Hepatocyte (in vitro differentiated cells): Measurements from ENCODE around the gene BOD1.

Source experiments
- EZH2phosphoT487 ChIP-seq: fragments of 200-600 bp; sonication (generic); IDR thresholded peaks from one replicate; pipeline ENCODE4 v1.6.1; 2018; ENCODE audit warnings: antibody characterized with exemption, mild to moderate bottlenecking, low read depth, moderate library complexity; ENCODE audit not compliant: unreplicated experiment, severe bottlenecking
- TF ChIP-seq, protein P1 (sequence below): fragments of 200-600 bp; sonication (generic); IDR thresholded peaks from 2 replicates; pipeline ENCODE4 v1.5.1; 2016; ENCODE audit warnings: antibody characterized with exemption, mild to moderate bottlenecking; ENCODE audit not compliant: poor library complexity

DNA sequence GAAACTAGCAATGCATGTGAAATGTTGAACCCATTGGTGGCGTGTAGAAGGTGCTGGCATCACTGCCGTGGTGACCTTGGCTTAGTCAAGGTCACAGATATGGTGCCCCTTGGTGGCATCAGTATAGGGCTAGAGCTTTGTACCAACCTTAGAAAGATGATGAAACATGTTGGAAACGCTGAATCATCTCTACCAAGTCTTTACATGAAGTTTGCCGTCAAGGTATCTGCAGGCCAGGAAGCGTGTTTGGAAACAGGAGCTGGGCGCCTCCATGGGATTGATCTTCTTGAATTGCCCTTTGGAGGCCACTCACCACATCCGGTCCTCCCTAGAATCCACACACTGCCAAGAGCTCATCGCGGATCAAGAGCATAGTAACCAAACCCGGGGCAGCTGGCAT lies 16.9 kb upstream of the BOD1 start:
- TF ChIP-seq, protein P1, sequence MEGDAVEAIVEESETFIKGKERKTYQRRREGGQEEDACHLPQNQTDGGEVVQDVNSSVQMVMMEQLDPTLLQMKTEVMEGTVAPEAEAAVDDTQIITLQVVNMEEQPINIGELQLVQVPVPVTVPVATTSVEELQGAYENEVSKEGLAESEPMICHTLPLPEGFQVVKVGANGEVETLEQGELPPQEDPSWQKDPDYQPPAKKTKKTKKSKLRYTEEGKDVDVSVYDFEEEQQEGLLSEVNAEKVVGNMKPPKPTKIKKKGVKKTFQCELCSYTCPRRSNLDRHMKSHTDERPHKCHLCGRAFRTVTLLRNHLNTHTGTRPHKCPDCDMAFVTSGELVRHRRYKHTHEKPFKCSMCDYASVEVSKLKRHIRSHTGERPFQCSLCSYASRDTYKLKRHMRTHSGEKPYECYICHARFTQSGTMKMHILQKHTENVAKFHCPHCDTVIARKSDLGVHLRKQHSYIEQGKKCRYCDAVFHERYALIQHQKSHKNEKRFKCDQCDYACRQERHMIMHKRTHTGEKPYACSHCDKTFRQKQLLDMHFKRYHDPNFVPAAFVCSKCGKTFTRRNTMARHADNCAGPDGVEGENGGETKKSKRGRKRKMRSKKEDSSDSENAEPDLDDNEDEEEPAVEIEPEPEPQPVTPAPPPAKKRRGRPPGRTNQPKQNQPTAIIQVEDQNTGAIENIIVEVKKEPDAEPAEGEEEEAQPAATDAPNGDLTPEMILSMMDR = no peak
- no peak for TF ChIP-seq EZH2phosphoT487
